ENCODE data around the gene COMMD3.
"Not testable (repeated sequence)": the region's sequence is repeated elsewhere in the genome, so short reads cannot be mapped to it uniquely, and the experiment has no call there.

COMMD3 gene

DNA sequence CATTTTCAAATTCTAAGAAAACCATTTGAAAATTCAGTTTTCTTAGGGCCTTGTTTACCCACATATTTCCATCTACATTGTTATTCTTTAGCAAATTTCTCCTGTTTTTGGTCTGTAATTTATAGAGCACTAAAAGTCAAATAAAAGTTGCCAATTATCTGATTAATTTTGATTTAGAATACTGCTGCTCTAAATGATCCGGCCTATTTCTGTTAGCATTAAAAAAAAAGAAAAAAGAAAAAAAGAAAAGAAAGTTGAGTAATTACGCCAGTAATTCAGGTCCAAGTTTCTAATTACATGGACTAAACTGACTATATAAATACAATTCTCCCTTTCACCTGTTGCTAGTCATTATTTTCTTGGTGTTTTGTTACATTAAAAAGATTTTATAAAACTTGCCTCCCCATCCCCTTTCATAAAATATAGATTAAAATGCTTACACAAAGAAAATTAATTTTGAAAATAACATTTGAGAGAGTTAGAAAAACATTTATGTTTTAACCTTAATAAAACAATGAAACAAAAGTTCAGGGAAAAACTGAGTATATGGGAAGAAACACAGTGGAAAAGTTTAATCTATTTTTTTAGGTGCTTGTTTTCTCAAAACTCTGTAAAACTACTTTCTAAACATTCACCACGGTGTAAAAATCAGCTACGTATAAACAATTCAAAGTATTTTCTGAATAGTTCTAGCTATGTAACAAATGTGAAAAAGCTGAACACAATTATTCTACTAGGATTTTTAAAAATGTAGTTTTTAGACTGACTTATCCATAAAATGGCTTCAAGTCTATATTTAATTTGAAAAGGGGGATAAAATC lies 6.8 kb upstream of the COMMD3 start:
- H3K4me3 ChIP-seq (ENCODE audit: low read depth, low read length): no peak overlapping the region
- TF ChIP-seq, protein P1, sequence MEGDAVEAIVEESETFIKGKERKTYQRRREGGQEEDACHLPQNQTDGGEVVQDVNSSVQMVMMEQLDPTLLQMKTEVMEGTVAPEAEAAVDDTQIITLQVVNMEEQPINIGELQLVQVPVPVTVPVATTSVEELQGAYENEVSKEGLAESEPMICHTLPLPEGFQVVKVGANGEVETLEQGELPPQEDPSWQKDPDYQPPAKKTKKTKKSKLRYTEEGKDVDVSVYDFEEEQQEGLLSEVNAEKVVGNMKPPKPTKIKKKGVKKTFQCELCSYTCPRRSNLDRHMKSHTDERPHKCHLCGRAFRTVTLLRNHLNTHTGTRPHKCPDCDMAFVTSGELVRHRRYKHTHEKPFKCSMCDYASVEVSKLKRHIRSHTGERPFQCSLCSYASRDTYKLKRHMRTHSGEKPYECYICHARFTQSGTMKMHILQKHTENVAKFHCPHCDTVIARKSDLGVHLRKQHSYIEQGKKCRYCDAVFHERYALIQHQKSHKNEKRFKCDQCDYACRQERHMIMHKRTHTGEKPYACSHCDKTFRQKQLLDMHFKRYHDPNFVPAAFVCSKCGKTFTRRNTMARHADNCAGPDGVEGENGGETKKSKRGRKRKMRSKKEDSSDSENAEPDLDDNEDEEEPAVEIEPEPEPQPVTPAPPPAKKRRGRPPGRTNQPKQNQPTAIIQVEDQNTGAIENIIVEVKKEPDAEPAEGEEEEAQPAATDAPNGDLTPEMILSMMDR (IDR thresholded peaks at IDR 0.05; ENCODE audit: low read depth, low read length): no peak
- in situ Hi-C loops (cut with HindIII; ENCODE audit: low sequenced_read_pairs): no loop called here
- DNase-seq (ENCODE audit: low read depth, low spot score): no peak

DNA sequence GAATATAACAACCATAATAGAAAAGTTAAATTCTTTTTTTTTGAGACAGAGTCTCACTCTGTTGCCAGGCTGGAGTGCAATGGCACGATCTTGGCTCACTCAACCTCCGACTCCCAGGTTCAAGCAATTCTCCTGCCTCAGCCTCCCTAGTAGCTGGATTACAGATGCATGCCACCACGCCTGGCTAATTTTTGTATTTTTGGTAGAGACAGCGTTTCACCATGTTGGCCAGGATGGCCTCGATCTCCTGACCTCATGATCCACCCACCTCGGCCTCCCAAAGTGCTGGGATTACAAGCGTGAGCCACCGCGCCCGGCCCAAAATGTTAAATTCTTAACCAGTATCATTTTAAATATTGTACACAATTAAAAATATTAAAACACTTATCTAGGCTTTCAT lies 6.2 kb upstream of the COMMD3 start:
- DNase-seq (ENCODE audit: low read depth, low spot score); H3K4me3 ChIP-seq (ENCODE audit: low read depth, low read length); in situ Hi-C loops (cut with HindIII; ENCODE audit: low sequenced_read_pairs): not testable (repeated sequence)

DNA sequence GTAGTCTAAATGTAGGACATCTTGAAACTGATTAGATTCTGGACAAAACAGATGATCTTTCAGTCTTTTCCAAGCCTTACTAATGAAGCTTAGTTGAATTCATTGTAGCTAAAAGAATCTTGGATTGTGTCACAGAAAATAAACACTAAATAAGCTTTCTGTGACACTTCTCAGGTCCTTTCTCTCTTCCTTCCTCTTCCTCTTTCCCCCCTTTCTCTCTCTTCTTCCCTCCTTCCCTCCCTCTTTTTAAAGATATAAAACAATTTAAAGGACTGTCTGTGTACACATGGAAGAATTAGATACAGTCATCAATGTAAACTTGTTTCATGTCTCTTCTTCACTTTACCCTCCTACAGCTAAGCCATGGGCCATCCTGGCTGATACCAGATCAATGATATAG lies 5.3 kb upstream of the COMMD3 start:
- in situ Hi-C loops (cut with HindIII; ENCODE audit: low sequenced_read_pairs): no loop called here
- no peak overlapping the region for H3K4me3 ChIP-seq (ENCODE audit: low read depth, low read length)
- DNase-seq (ENCODE audit: low read depth, low spot score): no peak
- TF ChIP-seq, protein P1 (IDR thresholded peaks at IDR 0.05; ENCODE audit: low read depth, low read length): no peak

DNA sequence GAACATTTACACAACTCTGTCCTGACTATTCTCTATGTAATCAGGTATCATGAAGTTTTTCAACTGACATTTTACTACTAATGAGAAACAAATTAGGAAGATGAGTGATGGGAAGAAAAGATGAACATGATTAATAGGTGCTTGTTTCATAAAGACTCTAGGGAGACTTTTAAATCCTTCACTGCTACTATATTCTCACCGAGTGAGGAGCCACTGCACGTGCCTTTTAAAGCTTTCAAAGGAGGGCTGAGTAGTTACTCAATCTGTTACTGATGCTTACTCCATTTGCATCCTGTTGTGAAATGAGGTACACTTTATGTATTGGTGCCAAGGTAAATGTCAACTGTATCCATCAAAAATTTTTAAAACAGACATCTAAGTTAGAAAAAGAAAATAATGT lies 1.3 kb upstream of the COMMD3 start:
- no peak overlapping the region for H3K4me3 ChIP-seq (ENCODE audit: low read depth, low read length)
- in situ Hi-C loops (cut with HindIII; ENCODE audit: low sequenced_read_pairs): no loop called here
- TF ChIP-seq, protein P1 (IDR thresholded peaks at IDR 0.05; ENCODE audit: low read depth, low read length): no peak
- no peak for DNase-seq (ENCODE audit: low read depth, low spot score)

DNA sequence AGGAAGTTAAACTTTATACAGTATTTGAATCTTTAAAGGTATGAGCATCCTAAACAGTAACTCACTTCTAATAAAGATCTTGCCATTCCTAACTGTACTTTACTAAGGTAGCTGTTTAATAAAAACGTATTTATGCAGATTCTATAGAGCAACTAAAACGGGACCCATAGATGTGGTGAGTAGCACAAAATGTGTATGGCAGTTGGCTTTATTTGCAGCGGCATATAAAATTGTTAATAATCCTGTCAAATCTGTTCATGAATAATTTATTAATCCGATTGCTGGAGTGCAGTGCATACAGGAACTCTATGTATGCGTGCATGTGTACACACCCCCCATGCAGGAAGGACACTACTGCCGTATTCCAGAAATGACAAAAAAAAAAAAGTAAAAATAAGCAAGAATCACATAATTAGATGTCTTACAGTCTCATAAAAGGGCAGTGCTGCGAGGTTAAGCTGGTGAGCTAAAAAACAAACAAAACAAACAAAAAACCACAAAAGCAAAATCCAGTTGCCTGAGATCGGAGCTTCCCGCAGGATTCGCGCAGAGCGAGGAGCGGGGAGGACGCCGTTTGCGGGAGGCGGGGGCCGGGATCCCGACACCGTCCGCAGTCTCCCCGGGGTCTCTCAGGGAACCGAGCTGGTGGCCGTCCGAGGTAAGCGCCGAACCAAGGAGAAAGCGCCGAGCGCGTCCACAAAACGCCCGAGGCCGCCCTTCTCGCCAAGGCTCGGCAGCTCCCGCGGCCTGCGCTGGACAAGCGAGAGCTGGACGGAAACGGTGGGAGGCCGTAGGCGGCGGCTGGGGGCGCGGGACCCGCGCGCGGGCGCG lies 518 bp upstream of the COMMD3 start:
- in situ Hi-C loops (cut with HindIII; ENCODE audit: low sequenced_read_pairs): no loop called here
- DNase-seq (ENCODE audit: low read depth, low spot score): no peak
- peak overlapping the region; percentile 75 for H3K4me3 ChIP-seq (ENCODE audit: low read depth, low read length)
- TF ChIP-seq, protein P1 (IDR thresholded peaks at IDR 0.05; ENCODE audit: low read depth, low read length): no peak

DNA sequence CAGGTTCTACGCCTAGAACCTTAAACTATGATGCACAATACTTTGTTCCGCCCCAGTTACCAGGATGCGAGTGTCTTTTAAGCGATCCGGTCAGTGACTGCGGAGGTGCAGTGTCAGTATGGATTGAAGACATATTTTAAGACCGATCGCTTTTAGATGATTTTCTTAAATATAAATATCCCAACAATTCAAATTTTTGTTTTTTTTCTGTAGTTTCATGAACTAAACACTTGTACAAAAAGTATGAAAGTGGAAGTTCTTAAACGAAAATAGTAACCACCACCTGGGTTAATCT lies 835 bp downstream of the COMMD3 start:
- H3K4me3 ChIP-seq (ENCODE audit: low read depth, low read length): peak overlapping the region; percentile 75
- TF ChIP-seq, protein P1 (IDR thresholded peaks at IDR 0.05; ENCODE audit: low read depth, low read length): no peak
- DNase-seq (ENCODE audit: low read depth, low spot score): no peak
- in situ Hi-C loops (cut with HindIII; ENCODE audit: low sequenced_read_pairs): no loop called here

All from astrocyte of the spinal cord (primary cell).